HepG2 (cell line): ENCODE data around the gene AARS1. TPM values are rescaled to one million over a fixed set of nuclear protein-coding genes. Genes with fewer than 3 reads are reported as not detected.

ENCODE experiments used
- FIP1L1 ChIP-seq: fragments of 200-400 bp; formaldehyde crosslinking; IDR thresholded peaks from 2 replicates; pipeline ENCODE4 v1.6.1; 2018; ENCODE audit warnings: low read depth, mild to moderate bottlenecking, low read length, moderate library complexity, borderline replicate concordance; ENCODE audit not compliant: insufficient read depth
- NFIB ChIP-seq: sonication (generic); formaldehyde crosslinking; IDR thresholded peaks from 2 replicates; pipeline ENCODE4 v1.9.0; 2021; ENCODE audit warnings: missing genetic modification reagents, mild to moderate bottlenecking, borderline replicate concordance
- SATB2 ChIP-seq: sonication (generic); formaldehyde crosslinking; IDR thresholded peaks from 2 replicates; pipeline ENCODE4 v1.5.0; 2020; ENCODE audit warnings: missing genetic modification reagents
- SIN3A ChIP-seq: IDR thresholded peaks from 2 replicates; pipeline ENCODE4 v1.6.1; 2011; ENCODE audit warnings: low read depth, mild to moderate bottlenecking, control low read depth, low read length, borderline replicate concordance
- SMAD9 ChIP-seq: sonication (generic); formaldehyde crosslinking; IDR thresholded peaks from 2 replicates; pipeline ENCODE4 v1.5.1; 2020; ENCODE audit warnings: mild to moderate bottlenecking, missing genetic modification reagents
- TARDBP ChIP-seq: sonication (generic); formaldehyde crosslinking; IDR thresholded peaks from 2 replicates; pipeline ENCODE4 v1.8.0; 2022; ENCODE audit warnings: mild to moderate bottlenecking, missing genetic modification reagents
- ZMYM4 ChIP-seq: sonication (generic); formaldehyde crosslinking; IDR thresholded peaks from 2 replicates; pipeline ENCODE4 v1.8.1; 2023; ENCODE audit warnings: mild to moderate bottlenecking, missing genetic modification reagents
- ZNF333 ChIP-seq: sonication (generic); formaldehyde crosslinking; IDR thresholded peaks from 2 replicates; pipeline ENCODE4 v1.4.0; 2020; ENCODE audit warnings: mild to moderate bottlenecking, missing genetic modification reagents, borderline replicate concordance
- ZNF557 ChIP-seq: sonication (generic); formaldehyde crosslinking; IDR thresholded peaks from 2 replicates; pipeline ENCODE4 v1.4.0; 2020; ENCODE audit warnings: missing genetic modification reagents
- ZNF605 ChIP-seq: sonication (generic); formaldehyde crosslinking; IDR thresholded peaks from 2 replicates; pipeline ENCODE4 v1.8.0; 2022; ENCODE audit warnings: mild to moderate bottlenecking, missing genetic modification reagents
- ZNF615 ChIP-seq: sonication (generic); formaldehyde crosslinking; IDR thresholded peaks from 2 replicates; pipeline ENCODE4 v1.5.0; 2020; ENCODE audit warnings: mild to moderate bottlenecking, missing genetic modification reagents, borderline replicate concordance
- ZNF678 ChIP-seq: sonication (generic); formaldehyde crosslinking; IDR thresholded peaks from 2 replicates; pipeline ENCODE4 v1.4.0; 2020; ENCODE audit warnings: mild to moderate bottlenecking, missing genetic modification reagents
- ZNF737 ChIP-seq: sonication (generic); formaldehyde crosslinking; IDR thresholded peaks from 2 replicates; pipeline ENCODE4 v1.5.0; 2020; ENCODE audit warnings: missing genetic modification reagents, mild to moderate bottlenecking, borderline replicate concordance
- ZNF775 ChIP-seq: sonication (generic); formaldehyde crosslinking; IDR thresholded peaks from 2 replicates; pipeline ENCODE4 v1.4.0; 2020; ENCODE audit warnings: missing genetic modification reagents, mild to moderate bottlenecking, moderate library complexity, borderline replicate concordance
- polyA plus RNA-seq, 8 experiments: library from polyadenylated mRNA; depleted of rRNA in 3 of 8; stranded (reverse) in 7 of 8; unstranded in 1 of 8; fragments of >200 nt; fragmentation: Illumina TruSeq in 4 of 8; extraction: Trizol in 4 of 8; gene quantifications; 2 replicates each; pipeline versions ENCODE4 v1.2.1 to v1.2.3, GENCODE V29; 2011 to 2016; ENCODE audit warnings: low read depth in 4 of 8, missing spikeins in 1 of 8, mixed read lengths in 1 of 8; ENCODE audit not compliant: insufficient read depth in 1 of 8
- total RNA-seq, 5 experiments: library from RNA; depleted of rRNA; stranded (reverse); fragments of >200 nt; fragmentation: Illumina TruSeq; extraction: Trizol; gene quantifications; 2 replicates each; pipeline ENCODE4 v1.2.3, GENCODE V29; 2016; ENCODE audit warnings: low read depth in 1 of 5
- TF ChIP-seq, protein P1 (sequence below): sonication (generic); formaldehyde crosslinking; IDR thresholded peaks from 2 replicates; pipeline ENCODE4 v1.5.0; 2020; ENCODE audit warnings: missing genetic modification reagents
- TF ChIP-seq, protein P2 (sequence below): sonication (generic); formaldehyde crosslinking; IDR thresholded peaks from 2 replicates; pipeline ENCODE4 v1.4.0; 2020; ENCODE audit warnings: mild to moderate bottlenecking, missing genetic modification reagents
- TF ChIP-seq, protein P3 (sequence below): IDR thresholded peaks from 2 replicates; pipeline ENCODE4 v1.6.1; 2016; ENCODE audit warnings: mild to moderate bottlenecking, missing biosample characterization, missing genetic modification reagents
- TF ChIP-seq, protein P4 (sequence below): sonication (generic); formaldehyde crosslinking; IDR thresholded peaks from 2 replicates; pipeline ENCODE4 v1.4.0; 2020; ENCODE audit warnings: missing genetic modification reagents
- TF ChIP-seq, protein P5 (sequence below): sonication (generic); formaldehyde crosslinking; IDR thresholded peaks from 2 replicates; pipeline ENCODE4 v1.5.0; 2020; ENCODE audit warnings: missing genetic modification reagents
- TF ChIP-seq, protein P6 (sequence below): sonication (generic); formaldehyde crosslinking; IDR thresholded peaks from 2 replicates; pipeline ENCODE4 v1.9.0; 2022; ENCODE audit warnings: missing genetic modification reagents, mild to moderate bottlenecking, borderline replicate concordance
- TF ChIP-seq, protein P7 (sequence below): sonication (generic); formaldehyde crosslinking; IDR thresholded peaks from 2 replicates; pipeline ENCODE4 v1.5.1; 2020; ENCODE audit warnings: missing genetic modification reagents, mild to moderate bottlenecking, borderline replicate concordance

Gene AARS1
- total and polyA plus RNA-seq, 2 of the 13 experiments (the other 11 are each of a cell fraction or from before 2014, with no cell fraction given): 107 to 132 TPM

DNA sequence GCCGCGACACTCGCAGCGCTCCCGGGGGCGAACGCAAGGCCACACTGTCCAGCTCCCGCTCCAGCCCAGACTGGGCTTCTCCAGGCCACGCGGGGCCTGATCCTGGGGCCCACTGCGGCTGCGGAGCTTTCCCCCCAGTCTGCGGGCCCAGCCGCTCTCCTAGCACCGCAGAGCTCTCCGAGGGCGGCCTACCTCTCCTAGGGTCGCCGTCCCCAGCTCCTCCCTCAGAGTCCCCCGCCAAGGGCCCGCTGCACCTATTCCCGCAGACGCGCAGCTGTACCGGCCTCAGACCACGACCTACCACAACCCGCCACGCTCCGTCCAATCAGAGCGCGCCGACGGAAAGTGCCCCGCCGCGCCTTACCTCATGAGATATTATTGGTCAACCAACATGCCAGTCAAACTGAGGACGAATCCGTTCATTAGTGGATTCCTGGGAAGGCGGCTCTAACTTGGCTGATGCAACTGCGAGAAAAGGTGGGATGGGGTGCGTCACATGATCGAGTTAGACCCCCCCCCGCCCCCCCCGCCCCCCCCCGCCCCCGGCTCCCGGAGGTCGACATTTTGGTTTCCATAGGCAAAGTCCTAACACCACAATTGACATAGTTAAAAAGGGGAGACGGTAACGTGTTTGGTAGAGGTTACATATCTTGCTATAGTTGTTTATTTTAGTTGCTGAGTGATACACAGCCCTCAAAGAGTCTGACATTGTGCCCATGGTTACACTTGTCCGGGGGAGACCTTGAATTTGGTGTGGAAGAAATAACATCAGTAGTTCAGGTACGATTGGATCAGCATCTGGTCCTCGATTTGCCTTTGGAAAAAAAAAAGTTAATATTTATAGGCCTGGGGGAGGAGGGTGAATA is at the start of gene AARS1 (continued):
- TF ChIP-seq, protein P1, sequence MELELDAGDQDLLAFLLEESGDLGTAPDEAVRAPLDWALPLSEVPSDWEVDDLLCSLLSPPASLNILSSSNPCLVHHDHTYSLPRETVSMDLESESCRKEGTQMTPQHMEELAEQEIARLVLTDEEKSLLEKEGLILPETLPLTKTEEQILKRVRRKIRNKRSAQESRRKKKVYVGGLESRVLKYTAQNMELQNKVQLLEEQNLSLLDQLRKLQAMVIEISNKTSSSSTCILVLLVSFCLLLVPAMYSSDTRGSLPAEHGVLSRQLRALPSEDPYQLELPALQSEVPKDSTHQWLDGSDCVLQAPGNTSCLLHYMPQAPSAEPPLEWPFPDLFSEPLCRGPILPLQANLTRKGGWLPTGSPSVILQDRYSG (CRISPR knock-in tag): no peak; the same call in 1 of the 2 replicates
- TF ChIP-seq, protein P2, sequence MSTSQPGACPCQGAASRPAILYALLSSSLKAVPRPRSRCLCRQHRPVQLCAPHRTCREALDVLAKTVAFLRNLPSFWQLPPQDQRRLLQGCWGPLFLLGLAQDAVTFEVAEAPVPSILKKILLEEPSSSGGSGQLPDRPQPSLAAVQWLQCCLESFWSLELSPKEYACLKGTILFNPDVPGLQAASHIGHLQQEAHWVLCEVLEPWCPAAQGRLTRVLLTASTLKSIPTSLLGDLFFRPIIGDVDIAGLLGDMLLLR: peak; percentile 49; the same call in 1 of the 2 replicates
- TF ChIP-seq NFIB (CRISPR knock-in tag) (no peak), ZNF557 (CRISPR knock-in tag) (0 out of 2 replicates have a peak, but pooled peaks have one; percentile 84), SATB2 (CRISPR knock-in tag) (peak; percentile 91; the same call in 1 of the 2 replicates), ZNF678 (CRISPR knock-in tag) (peak; percentile 72; the same call in 1 of the 2 replicates), TARDBP (CRISPR knock-in tag) (peak; percentile 74; the same call in 1 of the 2 replicates), FIP1L1 (no peak; the same call in 1 of the 2 replicates), ZNF605 (CRISPR knock-in tag) (peak; percentile 94), SIN3A (peak; percentile 92), SMAD9 (CRISPR knock-in tag) (no peak), ZNF615 (CRISPR knock-in tag) (no peak), ZNF333 (CRISPR knock-in tag) (peak; percentile 89; the same call in 1 of the 2 replicates), ZNF737 (CRISPR knock-in tag) (peak; percentile 96), ZNF775 (peak; percentile 29; the same call in 1 of the 2 replicates), ZMYM4 (CRISPR knock-in tag) (peak; percentile 77)
- TF ChIP-seq, protein P3, sequence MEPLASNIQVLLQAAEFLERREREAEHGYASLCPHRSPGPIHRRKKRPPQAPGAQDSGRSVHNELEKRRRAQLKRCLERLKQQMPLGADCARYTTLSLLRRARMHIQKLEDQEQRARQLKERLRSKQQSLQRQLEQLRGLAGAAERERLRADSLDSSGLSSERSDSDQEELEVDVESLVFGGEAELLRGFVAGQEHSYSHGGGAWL (CRISPR knock-in tag): peak; percentile 92
- TF ChIP-seq, protein P4, sequence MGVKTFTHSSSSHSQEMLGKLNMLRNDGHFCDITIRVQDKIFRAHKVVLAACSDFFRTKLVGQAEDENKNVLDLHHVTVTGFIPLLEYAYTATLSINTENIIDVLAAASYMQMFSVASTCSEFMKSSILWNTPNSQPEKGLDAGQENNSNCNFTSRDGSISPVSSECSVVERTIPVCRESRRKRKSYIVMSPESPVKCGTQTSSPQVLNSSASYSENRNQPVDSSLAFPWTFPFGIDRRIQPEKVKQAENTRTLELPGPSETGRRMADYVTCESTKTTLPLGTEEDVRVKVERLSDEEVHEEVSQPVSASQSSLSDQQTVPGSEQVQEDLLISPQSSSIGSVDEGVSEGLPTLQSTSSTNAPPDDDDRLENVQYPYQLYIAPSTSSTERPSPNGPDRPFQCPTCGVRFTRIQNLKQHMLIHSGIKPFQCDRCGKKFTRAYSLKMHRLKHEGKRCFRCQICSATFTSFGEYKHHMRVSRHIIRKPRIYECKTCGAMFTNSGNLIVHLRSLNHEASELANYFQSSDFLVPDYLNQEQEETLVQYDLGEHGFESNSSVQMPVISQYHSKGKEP (CRISPR knock-in tag): no peak; the same call in 1 of the 2 replicates
- TF ChIP-seq, protein P5, sequence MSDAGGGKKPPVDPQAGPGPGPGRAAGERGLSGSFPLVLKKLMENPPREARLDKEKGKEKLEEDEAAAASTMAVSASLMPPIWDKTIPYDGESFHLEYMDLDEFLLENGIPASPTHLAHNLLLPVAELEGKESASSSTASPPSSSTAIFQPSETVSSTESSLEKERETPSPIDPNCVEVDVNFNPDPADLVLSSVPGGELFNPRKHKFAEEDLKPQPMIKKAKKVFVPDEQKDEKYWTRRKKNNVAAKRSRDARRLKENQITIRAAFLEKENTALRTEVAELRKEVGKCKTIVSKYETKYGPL (CRISPR knock-in tag): peak; percentile 88; the same call in 1 of the 2 replicates
- TF ChIP-seq, protein P6, sequence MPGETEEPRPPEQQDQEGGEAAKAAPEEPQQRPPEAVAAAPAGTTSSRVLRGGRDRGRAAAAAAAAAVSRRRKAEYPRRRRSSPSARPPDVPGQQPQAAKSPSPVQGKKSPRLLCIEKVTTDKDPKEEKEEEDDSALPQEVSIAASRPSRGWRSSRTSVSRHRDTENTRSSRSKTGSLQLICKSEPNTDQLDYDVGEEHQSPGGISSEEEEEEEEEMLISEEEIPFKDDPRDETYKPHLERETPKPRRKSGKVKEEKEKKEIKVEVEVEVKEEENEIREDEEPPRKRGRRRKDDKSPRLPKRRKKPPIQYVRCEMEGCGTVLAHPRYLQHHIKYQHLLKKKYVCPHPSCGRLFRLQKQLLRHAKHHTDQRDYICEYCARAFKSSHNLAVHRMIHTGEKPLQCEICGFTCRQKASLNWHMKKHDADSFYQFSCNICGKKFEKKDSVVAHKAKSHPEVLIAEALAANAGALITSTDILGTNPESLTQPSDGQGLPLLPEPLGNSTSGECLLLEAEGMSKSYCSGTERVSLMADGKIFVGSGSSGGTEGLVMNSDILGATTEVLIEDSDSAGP: peak; percentile 84; the same call in 1 of the 2 replicates
- TF ChIP-seq, protein P7, sequence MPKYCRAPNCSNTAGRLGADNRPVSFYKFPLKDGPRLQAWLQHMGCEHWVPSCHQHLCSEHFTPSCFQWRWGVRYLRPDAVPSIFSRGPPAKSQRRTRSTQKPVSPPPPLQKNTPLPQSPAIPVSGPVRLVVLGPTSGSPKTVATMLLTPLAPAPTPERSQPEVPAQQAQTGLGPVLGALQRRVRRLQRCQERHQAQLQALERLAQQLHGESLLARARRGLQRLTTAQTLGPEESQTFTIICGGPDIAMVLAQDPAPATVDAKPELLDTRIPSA (CRISPR knock-in tag): no peak
